Mucosa of stomach (tissue), 1 donor: ENCODE data around the gene SPANXN1.
"Not testable (repeated sequence)": the region's sequence is repeated elsewhere in the genome, so short reads cannot be mapped to it uniquely, and the experiment has no call there.

Source experiments
- H3K27me3 ChIP-seq: one replicate; pipeline ENCODE4 v1.7.0; 2013; ENCODE audit warnings: mild to moderate bottlenecking, low read length; ENCODE audit not compliant: control insufficient read depth, insufficient read depth
- H3K36me3 ChIP-seq: one replicate; pipeline ENCODE4 v1.7.0; 2013; ENCODE audit warnings: low read length; ENCODE audit not compliant: control insufficient read depth, insufficient read depth
- H3K4me1 ChIP-seq: one replicate; pipeline ENCODE4 v1.7.0; 2013; ENCODE audit warnings: mild to moderate bottlenecking, low read length; ENCODE audit not compliant: control insufficient read depth, insufficient read depth
- H3K4me3 ChIP-seq: one replicate; pipeline ENCODE4 v1.7.0; 2013; ENCODE audit warnings: low read length
- H3K9ac ChIP-seq: one replicate; pipeline ENCODE4 v1.7.0; 2013; ENCODE audit warnings: mild to moderate bottlenecking, low read length, moderate library complexity
- H3K9me3 ChIP-seq: one replicate; pipeline ENCODE4 v1.7.0; 2013; ENCODE audit warnings: mild to moderate bottlenecking, low read length, moderate library complexity; ENCODE audit not compliant: control insufficient read depth
- donor health status: Pancreatic carcinoma.

SPANXN1 gene, protein sequence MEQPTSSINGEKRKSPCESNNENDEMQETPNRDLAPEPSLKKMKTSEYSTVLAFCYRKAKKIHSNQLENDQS

GRCh38 chrX:145247203-145247602 is at the start of gene SPANXN1:
Gene SPANXN1 (plus strand): TSS chrX:145247503. CDS start chrX:145247587, 84 bp downstream.
- not testable (repeated sequence) for H3K27me3 ChIP-seq, H3K36me3 ChIP-seq, H3K4me1 ChIP-seq, H3K4me3 ChIP-seq, H3K9ac ChIP-seq, H3K9me3 ChIP-seq

DNA sequence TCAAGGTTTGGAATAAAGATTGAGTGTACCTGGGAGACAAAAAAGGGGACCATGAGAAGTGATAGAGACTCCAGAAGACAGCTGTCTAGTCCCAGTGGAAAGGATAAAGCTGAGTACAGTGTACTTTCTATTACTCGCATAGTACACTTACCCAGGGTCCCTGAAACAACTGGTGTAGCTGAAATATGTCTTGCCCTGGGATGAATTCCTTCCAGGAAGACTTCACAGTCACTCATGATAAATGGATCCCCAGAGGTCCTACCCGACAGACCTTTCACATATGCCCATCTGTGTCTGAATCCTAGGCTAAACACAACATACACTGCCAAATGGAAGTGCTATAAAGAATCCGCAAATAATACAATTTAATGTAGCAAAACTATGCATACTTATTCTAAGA is 48.2 kb upstream of the SPANXN1 start:
- Histone ChIP-seq H3K4me3 (no peak overlapping the region), H3K27me3 (no peaks in the 10 kb centered on the region), H3K9ac (no peak overlapping the region), H3K36me3 (no peaks in the 10 kb centered on the region), H3K9me3 (no peaks in the 10 kb centered on the region), H3K4me1 (no peaks in the 10 kb centered on the region)

GRCh38 chrX:145213504-145213903 is 33.8 kb upstream of the SPANXN1 start:
- H3K9ac ChIP-seq, result no peak overlapping the region
- no peaks in the 10 kb centered on the region for H3K36me3 ChIP-seq
- H3K4me1 ChIP-seq, result no peaks in the 10 kb centered on the region
- H3K27me3 ChIP-seq, result no peaks in the 10 kb centered on the region
- H3K9me3 ChIP-seq, result no peaks in the 10 kb centered on the region
- H3K4me3 ChIP-seq, result no peak overlapping the region

DNA sequence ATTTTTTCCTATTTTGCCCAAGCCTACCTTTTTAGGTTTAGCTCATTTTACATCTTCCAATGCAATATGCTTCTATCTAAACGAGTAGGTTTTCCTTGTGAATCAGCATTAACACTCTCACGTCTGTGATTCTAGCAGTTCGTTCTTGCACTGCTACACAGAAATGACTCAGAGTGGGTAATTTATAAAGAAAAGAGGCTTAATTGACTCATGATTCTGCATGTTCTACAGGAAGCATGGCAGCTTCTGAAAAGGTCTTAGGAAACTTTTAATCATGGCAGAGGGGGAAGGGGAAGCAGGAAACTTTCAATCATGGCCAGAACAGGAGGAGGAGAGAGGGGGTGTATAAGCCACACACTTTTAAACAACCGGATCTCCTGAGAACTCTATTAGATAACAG is 44.9 kb downstream of the SPANXN1 start:
- Histone ChIP-seq H3K27me3 (no peaks in the 10 kb centered on the region), H3K9me3 (no peaks in the 10 kb centered on the region), H3K4me3 (no peak overlapping the region), H3K36me3 (no peaks in the 10 kb centered on the region), H3K9ac (no peak overlapping the region), H3K4me1 (no peaks in the 10 kb centered on the region)
